ENCODE measurements around the gene GRAMD1A.
A peak's percentile ranks its signal among the peaks of the same experiment; 100 is the strongest.
"Not testable (repeated sequence)": the region's sequence is repeated elsewhere in the genome, so short reads cannot be mapped to it uniquely, and the experiment has no call there.

Gene GRAMD1A

GRCh38 chr19:35038623-35039512, 38.7 kb downstream of the GRAMD1A start:
- DNase-seq (ENCODE audit: low read depth) = no peak

DNA sequence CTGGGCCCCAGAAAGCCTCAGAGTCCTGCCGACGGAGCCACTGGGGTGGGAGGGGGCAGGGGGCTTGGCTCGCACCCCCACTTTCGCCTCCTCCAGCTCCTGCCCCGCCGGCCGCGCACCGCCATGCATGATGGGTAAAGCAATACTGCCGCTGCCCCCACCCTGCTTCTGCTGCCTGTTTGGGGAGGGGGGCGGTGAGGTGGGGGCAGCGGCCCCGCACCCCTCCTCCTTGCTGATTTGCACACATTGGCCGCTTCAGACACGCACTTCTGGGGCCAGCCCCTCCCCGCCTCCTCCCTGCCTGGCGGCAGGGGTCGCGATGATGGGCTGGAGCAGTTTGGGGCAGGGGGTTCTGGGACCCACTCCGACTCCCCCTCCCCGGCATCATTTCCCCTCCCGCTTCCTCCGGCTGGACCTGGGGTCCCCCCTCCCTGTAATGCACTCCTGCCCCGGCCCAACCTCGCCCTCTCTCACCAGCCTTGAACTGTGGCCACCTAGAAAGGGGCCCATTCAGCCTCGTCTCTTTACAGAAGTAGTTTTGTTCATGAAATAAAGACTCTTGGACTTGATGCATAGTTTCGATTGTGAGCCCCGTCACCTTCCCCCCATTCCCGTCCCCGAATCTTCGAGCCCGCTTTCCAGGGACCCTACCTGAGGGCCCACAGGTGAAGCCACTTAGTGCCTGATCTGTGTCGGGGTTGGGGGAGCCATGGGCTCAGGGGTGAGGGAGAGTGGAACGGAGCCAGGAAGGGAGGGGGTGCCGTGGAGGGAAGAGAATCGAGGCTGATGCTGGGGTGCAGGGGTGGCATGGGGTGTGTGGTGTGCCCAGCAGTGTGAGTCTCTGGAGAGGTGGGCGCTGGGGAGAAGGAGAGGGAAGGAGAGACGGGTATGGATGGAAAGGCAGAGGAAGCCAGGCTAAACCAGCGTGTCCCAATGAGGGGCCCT, 40.0 kb downstream of the GRAMD1A start:
- no peak for DNase-seq (ENCODE audit: low read depth)

- no peak for DNase-seq (ENCODE audit: low read depth)
Observed at GRCh38 chr19:35040826-35041547, 40.9 kb downstream of the GRAMD1A start.

- DNase-seq (ENCODE audit: low read depth) = no peak
Observed at GRCh38 chr19:35041548-35042055, 41.5 kb downstream of the GRAMD1A start, which contains the start of gene HPN. Gene HPN, plus strand, starts transcription at chr19:35041721. Its CDS starts 786 bp downstream, at chr19:35042507.

- no peak for DNase-seq (ENCODE audit: low read depth)
Observed at GRCh38 chr19:35042056-35042730, 42.1 kb downstream of the GRAMD1A start.

- no peak for DNase-seq (ENCODE audit: low read depth)
Observed at GRCh38 chr19:35042954-35043604, 43.0 kb downstream of the GRAMD1A start.

DNA sequence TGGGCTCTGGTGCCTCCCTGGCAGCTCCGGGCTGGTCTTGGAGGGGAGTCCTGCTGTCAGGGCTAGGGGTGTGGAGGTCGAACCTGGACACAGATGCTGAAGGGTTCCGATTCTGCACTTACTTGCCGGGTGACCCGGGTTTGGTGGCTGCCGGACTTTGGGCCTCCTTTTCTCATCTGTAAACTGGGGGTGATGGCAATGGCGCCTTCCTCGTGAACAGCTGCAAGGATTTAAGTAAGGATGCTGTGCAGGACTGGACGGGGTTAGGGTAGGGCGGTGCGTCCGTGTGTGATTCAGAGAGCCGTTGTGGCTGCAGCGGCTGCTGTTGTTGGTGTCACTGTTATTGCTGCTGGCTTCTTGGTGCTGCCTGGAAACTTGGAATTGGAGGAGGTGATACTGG, 43.8 kb downstream of the GRAMD1A start:
- DNase-seq (ENCODE audit: low read depth) = no peak

GRCh38 chr19:35044317-35045117, 44.4 kb downstream of the GRAMD1A start:
- peak; percentile 42 for DNase-seq (ENCODE audit: low read depth)

GRCh38 chr19:35045667-35046300, 45.7 kb downstream of the GRAMD1A start:
- DNase-seq (ENCODE audit: low read depth) = no peak

DNA sequence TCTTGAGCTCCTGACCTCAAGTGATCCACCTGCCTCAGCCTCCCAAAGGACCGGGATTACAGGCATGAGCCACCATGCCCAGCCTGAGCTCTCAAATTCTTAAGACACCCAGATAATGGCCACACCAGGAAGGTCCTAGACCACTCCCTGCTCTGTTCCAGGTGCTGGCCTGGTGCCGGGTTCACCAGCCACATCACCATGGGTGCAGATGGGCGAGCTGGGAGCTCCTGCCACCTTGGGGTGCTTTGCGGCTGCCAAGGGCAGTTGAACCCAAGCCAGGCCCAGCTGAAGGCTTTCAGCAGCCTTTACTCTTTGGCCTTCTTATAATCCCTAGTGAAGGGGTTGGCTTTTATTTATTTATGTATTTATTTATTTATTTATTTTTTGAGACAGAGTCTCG, 46.3 kb downstream of the GRAMD1A start:
- DNase-seq (ENCODE audit: low read depth) = no peak

- DNase-seq (ENCODE audit: low read depth) = no peak
Observed at GRCh38 chr19:35048911-35049411, 48.8 kb downstream of the GRAMD1A start.

DNA sequence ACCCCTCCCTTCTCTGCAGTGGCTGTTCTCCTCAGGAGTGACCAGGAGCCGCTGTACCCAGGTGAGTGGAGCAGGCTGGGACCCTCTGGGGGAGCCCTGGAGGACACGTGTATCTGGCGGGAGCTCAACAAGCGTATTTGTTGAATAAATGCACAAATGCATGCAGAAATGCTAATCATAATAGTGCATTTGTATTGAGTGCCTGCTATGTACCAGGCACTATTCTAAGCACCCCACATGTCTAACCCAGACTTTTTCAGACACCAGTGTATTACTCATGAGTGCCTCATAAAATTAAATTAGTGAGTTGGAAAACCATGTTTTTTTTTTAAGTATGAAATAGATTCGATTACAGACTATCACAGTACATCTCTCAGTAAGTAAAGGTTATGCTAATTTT, 49.3 kb downstream of the GRAMD1A start:
- no peak for DNase-seq (ENCODE audit: low read depth)

DNA sequence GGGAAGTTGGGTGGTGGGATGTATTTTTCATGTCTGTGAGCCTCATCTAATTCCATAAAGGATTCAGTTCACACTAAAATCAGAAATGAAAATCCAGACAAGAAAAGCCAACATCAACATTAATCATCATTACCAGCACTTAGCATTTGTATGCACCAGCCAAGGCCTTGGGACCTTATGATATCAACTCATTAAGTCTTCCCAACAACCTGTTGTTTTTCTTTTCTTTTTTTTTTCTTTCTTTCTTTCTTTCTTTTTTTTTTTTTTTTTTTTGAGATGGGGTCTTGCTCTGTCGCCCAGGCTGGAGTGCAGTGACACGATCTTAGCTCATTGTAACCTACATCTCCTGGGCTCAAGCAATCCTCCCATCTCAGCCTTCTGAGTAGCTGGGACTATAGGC, 50.5 kb downstream of the GRAMD1A start:
- DNase-seq (ENCODE audit: low read depth) = not testable (repeated sequence)

DNA sequence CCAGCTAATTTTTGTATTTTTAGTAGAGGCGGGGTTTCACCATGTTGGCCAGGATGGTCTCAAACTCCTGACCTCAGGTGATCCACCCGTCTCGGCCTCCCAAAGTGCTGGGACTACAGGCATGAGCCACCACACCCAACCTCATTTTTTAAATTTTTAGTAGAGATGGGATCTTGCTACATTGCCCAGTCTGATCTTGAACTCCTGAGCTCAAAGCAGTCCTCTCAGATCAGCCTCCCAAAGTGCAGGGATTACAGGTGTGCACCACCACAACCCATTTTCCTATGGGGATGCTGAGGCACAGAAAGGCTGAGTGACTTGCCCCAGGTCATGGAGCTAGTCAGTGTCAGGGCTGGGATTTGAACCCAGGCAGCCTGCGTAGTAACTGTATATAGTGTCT, 51.1 kb downstream of the GRAMD1A start:
- not testable (repeated sequence) for DNase-seq (ENCODE audit: low read depth)

GRCh38 chr19:35051796-35052195, 51.7 kb downstream of the GRAMD1A start:
- DNase-seq (ENCODE audit: low read depth) = no peak

GRCh38 chr19:35052599-35053190, 52.6 kb downstream of the GRAMD1A start:
- DNase-seq (ENCODE audit: low read depth) = no peak

- no peak for DNase-seq (ENCODE audit: low read depth)
Observed at GRCh38 chr19:35053667-35054293, 53.7 kb downstream of the GRAMD1A start.

GRCh38 chr19:35054626-35055025, 54.5 kb downstream of the GRAMD1A start:
- no peak for DNase-seq (ENCODE audit: low read depth)
